Measurements from ENCODE around the gene AMBRA1.

AMBRA1 gene

DNA sequence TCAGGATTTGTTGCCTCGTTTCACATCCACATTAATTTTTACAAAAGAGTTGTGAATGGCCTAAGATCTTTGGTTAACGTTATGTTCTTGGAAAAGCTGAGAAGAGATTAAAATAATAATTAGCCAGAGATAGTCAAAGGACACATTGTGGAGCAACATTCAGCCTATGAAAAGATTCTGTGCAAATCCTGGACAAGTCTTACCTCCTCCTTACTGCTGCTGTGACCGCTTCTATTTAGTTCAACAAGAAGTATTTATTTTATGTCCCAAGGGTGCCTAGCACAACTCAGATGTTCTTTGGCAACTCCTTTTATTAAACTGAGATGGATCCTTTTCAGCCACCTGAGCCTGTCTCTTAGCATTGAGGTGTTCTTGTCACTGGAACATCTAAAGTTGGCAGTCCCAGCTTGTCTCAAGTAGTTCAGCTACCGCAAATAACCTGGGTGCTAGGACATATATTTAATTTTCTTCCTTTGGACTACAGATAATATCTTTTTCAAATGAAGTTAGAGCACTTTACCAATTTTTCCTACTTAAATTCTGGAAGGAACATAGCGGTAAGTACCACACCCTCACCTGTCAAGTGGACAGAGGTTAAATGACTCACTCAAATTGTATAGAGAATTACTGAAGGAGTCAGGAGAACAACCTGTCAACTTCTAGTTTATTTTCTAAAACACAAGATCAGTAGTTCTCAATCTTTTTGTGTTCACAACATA lies 121.7 kb downstream of the AMBRA1 start:
- H3K27ac ChIP-seq (ENCODE audit: poor library complexity, severe bottlenecking), result no peak overlapping the region
- DNase-seq (ENCODE audit: low spot score), result no peak
- H3K36me3 ChIP-seq (ENCODE audit: low read depth), result peaks cover 5% of the 10 kb centered on the region
- peaks cover 27% of the 10 kb centered on the region for H3K4me1 ChIP-seq (ENCODE audit: insufficient read depth, poor library complexity, severe bottlenecking)
- no peaks in the 10 kb centered on the region for H3K9me3 ChIP-seq (ENCODE audit: severe bottlenecking)
- no peak overlapping the region for H3K4me3 ChIP-seq (ENCODE audit: severe bottlenecking)
- ATAC-seq (ENCODE audit: low read depth), result no peak
- TF ChIP-seq, protein P1, sequence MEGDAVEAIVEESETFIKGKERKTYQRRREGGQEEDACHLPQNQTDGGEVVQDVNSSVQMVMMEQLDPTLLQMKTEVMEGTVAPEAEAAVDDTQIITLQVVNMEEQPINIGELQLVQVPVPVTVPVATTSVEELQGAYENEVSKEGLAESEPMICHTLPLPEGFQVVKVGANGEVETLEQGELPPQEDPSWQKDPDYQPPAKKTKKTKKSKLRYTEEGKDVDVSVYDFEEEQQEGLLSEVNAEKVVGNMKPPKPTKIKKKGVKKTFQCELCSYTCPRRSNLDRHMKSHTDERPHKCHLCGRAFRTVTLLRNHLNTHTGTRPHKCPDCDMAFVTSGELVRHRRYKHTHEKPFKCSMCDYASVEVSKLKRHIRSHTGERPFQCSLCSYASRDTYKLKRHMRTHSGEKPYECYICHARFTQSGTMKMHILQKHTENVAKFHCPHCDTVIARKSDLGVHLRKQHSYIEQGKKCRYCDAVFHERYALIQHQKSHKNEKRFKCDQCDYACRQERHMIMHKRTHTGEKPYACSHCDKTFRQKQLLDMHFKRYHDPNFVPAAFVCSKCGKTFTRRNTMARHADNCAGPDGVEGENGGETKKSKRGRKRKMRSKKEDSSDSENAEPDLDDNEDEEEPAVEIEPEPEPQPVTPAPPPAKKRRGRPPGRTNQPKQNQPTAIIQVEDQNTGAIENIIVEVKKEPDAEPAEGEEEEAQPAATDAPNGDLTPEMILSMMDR (IDR thresholded peaks at IDR 0.05; ENCODE audit: poor library complexity, severe bottlenecking), result no peak
- H3K27me3 ChIP-seq (ENCODE audit: insufficient read depth, poor library complexity, severe bottlenecking), result no peaks in the 10 kb centered on the region

DNA sequence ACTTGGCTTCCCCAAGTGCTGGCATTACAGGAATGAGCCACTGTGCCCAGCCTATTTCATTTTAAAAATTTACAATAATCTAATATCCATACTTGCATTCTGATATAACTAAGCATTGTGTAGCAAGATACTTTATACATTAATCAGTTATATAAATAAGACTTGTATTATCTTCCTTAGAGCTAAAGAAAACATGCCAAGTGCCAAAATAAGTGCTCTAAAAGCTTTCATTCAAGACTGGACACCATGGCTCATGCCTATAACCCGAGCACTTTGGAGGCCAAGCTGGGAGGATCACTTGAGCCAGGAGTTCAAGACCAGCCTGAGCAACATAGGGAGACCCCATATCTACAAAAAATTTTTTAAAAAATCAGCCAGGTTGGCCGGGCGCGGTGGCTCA lies 123.9 kb downstream of the AMBRA1 start:
- TF ChIP-seq, protein P1 (IDR thresholded peaks at IDR 0.05; ENCODE audit: poor library complexity, severe bottlenecking), result no peak
- no peaks in the 10 kb centered on the region for H3K27me3 ChIP-seq (ENCODE audit: insufficient read depth, poor library complexity, severe bottlenecking)
- H3K27ac ChIP-seq (ENCODE audit: poor library complexity, severe bottlenecking), result peak overlapping the region; percentile 54
- DNase-seq (ENCODE audit: low spot score), result no peak
- peaks cover 5% of the 10 kb centered on the region for H3K36me3 ChIP-seq (ENCODE audit: low read depth)
- peaks cover 18% of the 10 kb centered on the region for H3K4me1 ChIP-seq (ENCODE audit: insufficient read depth, poor library complexity, severe bottlenecking)
- H3K4me3 ChIP-seq (ENCODE audit: severe bottlenecking), result no peak overlapping the region
- ATAC-seq (ENCODE audit: low read depth), result no peak
- H3K9me3 ChIP-seq (ENCODE audit: severe bottlenecking), result no peaks in the 10 kb centered on the region

DNA sequence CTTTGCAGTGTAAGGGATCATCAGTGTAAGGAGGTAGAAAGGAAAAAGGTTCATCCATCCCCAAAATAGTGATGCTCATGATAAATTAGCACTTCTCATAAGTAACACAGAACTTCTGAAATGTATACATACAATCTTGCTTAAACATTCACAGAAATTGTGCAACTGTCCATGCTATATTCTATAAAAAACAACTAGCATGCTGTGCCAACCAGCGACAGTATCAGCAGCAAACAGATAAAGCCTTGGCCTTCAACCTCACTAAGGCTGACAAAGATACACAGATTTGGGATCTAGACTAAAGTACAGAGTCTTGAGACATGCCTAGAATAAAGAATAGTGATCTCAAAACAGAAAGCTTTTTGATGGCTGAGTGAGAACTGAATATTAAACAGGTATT lies 128.1 kb downstream of the AMBRA1 start:
- peaks cover 3% of the 10 kb centered on the region for H3K4me1 ChIP-seq (ENCODE audit: insufficient read depth, poor library complexity, severe bottlenecking)
- no peak for ATAC-seq (ENCODE audit: low read depth)
- no peak overlapping the region for H3K4me3 ChIP-seq (ENCODE audit: severe bottlenecking)
- TF ChIP-seq, protein P1 (IDR thresholded peaks at IDR 0.05; ENCODE audit: poor library complexity, severe bottlenecking), result no peak
- no peaks in the 10 kb centered on the region for H3K27me3 ChIP-seq (ENCODE audit: insufficient read depth, poor library complexity, severe bottlenecking)
- no peak for DNase-seq (ENCODE audit: low spot score)
- no peak overlapping the region for H3K27ac ChIP-seq (ENCODE audit: poor library complexity, severe bottlenecking)
- peaks cover 5% of the 10 kb centered on the region for H3K36me3 ChIP-seq (ENCODE audit: low read depth)
- no peaks in the 10 kb centered on the region for H3K9me3 ChIP-seq (ENCODE audit: severe bottlenecking)

DNA sequence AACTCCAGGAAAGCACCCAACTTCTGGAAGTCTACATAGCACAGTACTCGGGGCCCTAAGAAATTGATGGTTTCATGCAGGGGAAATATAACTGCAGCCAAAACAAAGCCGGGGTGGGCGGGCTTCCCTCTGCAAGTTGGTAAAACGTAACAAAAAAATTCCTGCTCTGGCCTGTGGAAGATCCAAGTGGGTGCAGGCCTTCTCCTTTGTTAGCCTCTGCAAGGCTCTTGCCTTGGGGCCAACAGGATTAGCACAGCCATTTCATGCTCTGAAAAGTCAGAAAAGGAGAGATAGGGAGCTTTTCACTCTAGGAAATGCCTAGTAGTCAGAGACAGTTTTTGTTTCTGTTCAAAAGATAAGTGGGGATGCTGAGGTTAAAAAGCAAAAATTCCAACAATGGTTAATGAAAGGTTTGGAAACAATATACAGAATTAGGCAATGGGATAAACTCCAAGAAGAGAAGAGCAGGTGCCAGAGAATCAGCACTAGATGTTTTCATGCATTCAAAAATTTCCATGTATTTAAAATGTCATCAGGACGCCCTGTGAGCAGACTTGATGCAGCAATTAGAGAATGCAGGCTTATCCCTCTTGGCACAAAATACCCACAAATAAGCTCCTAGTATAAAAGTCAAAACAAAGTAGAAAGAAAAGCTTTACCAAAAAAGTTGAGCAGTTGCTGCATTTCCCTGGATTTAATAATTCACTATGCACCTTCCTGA lies 130.0 kb downstream of the AMBRA1 start:
- TF ChIP-seq, protein P1 (IDR thresholded peaks at IDR 0.05; ENCODE audit: poor library complexity, severe bottlenecking), result no peak
- Histone ChIP-seq H3K27ac (ENCODE audit: poor library complexity, severe bottlenecking) (no peak overlapping the region), H3K9me3 (ENCODE audit: severe bottlenecking) (no peaks in the 10 kb centered on the region), H3K27me3 (ENCODE audit: insufficient read depth, poor library complexity, severe bottlenecking) (no peaks in the 10 kb centered on the region), H3K4me1 (ENCODE audit: insufficient read depth, poor library complexity, severe bottlenecking) (peaks cover under 1% of the 10 kb centered on the region), H3K36me3 (ENCODE audit: low read depth) (peaks cover 5% of the 10 kb centered on the region), H3K4me3 (ENCODE audit: severe bottlenecking) (no peak overlapping the region)
- ATAC-seq (ENCODE audit: low read depth) (no peak), DNase-seq (ENCODE audit: low spot score) (no peak)
